GM12878 (cell line): ENCODE data around the gene SEPHS2. TPM values are rescaled to one million over a fixed set of nuclear protein-coding genes. Genes with fewer than 3 reads are reported as not detected.
A peak's percentile ranks its signal among the peaks of the same experiment; 100 is the strongest.

Experiments used
- ATAC-seq: fragments of 200-7000 bp; cut with Tn5 transposase; 3 replicates; pipeline ENCODE4 v1.9.1; 2020; ENCODE audit warnings: mild to moderate bottlenecking, moderate library complexity
- BruUV-seq: library from RNA; stranded (reverse); fragments of 400-500 nt; replicated peaks from 2 replicates; lab custom pipeline; 2021; lab: Mats Ljungman, UMichigan
- CTCF ChIA-PET: fragments of 300-600 bp; sonication (Branson Sonifier 250); formaldehyde crosslinking; extraction: SDS; loops from one replicate; lab custom pipeline; 2021; ENCODE audit warnings: inconsistent platforms; lab: Yijun Ruan, JAX
- POLR2A ChIA-PET: fragments of 350-600 bp; formaldehyde crosslinking; extraction: SDS; loops from one replicate; lab custom pipeline; 2021; ENCODE audit warnings: inconsistent platforms; lab: Charles Lee
- RAD21 ChIA-PET: fragments of 300-600 bp; sonication (Branson Sonifier 250); formaldehyde crosslinking; loops from one replicate; lab custom pipeline; 2023; ENCODE audit warnings: antibody characterized with exemption; ENCODE audit not compliant: unreplicated experiment; lab: Charles Lee
- SMC1A ChIA-PET: fragments of 300-600 bp; sonication (Branson Sonifier 250); formaldehyde crosslinking; loops from one replicate; lab custom pipeline; 2023; ENCODE audit not compliant: unreplicated experiment, uncharacterized antibody; lab: Charles Lee
- DNase-seq: peaks from one replicate; pipeline ENCODE4 v3.0.0-alpha.2; 2011; ENCODE audit warnings: low read depth, low spot score
- FAIRE-seq: peaks from 3 replicates; lab custom pipeline; 2011; peaks lifted over from hg19 to GRCh38; lab: Jason Lieb, UNC
- H2AFZ ChIP-seq: 2 replicates; pipeline ENCODE4 v1.6.0; 2011; ENCODE audit warnings: low read depth, low read length, control low read depth; ENCODE audit not compliant: control insufficient read depth
- H3K27ac ChIP-seq: 2 replicates; pipeline ENCODE4 v1.5.1; 2011; ENCODE audit warnings: control low read depth; ENCODE audit not compliant: control insufficient read depth, insufficient read depth
- H3K27me3 ChIP-seq, 2 experiments: replicated peaks in 1 of 2; 2 replicates each; pipeline versions ENCODE4 v1.6.0 to v1.6.1; 2011; ENCODE audit warnings: low read length in 1 of 2; ENCODE audit not compliant: control insufficient read depth in 2 of 2, insufficient read depth in 2 of 2
- H3K36me3 ChIP-seq, 2 experiments: 2 replicates each; pipeline ENCODE4 v1.5.1; 2011; ENCODE audit warnings: low read length in 1 of 2; ENCODE audit not compliant: control insufficient read depth in 2 of 2, insufficient read depth in 2 of 2
- H3K4me1 ChIP-seq: 2 replicates; pipeline ENCODE4 v1.6.1; 2011; ENCODE audit warnings: mild to moderate bottlenecking, low read length, moderate library complexity, mixed read lengths; ENCODE audit not compliant: control insufficient read depth, insufficient read depth
- H3K4me2 ChIP-seq: 2 replicates; pipeline ENCODE4 v1.6.0; 2011; ENCODE audit warnings: control low read depth; ENCODE audit not compliant: control insufficient read depth, insufficient read depth
- H3K4me3 ChIP-seq: fragments of 200-600 bp; sonication (generic); 2 replicates; pipeline ENCODE4 v1.5.1; 2016
- H3K79me2 ChIP-seq: 2 replicates; pipeline ENCODE4 v1.6.0; 2011; ENCODE audit warnings: low read length; ENCODE audit not compliant: control insufficient read depth, insufficient read depth
- H3K9ac ChIP-seq: 2 replicates; pipeline ENCODE4 v1.8.0; 2011; ENCODE audit warnings: low read length, control low read depth, mixed read lengths; ENCODE audit not compliant: control insufficient read depth, insufficient read depth
- H3K9me3 ChIP-seq: replicated peaks from 3 replicates; pipeline ENCODE4 v1.5.1; 2011; ENCODE audit warnings: mild to moderate bottlenecking, low read length; ENCODE audit not compliant: control insufficient read depth, insufficient read depth
- H4K20me1 ChIP-seq: 2 replicates; pipeline ENCODE4 v1.6.0; 2011; ENCODE audit not compliant: control insufficient read depth, insufficient read depth
- CHD1 ChIP-seq: IDR thresholded peaks from 2 replicates; pipeline ENCODE4 v1.6.1; 2012; ENCODE audit warnings: low read depth, low read length, improper control_type of control experiment
- E2F8 ChIP-seq: fragments of 450-650 bp; IDR thresholded peaks from 2 replicates; pipeline ENCODE4 v1.6.1; 2018; ENCODE audit warnings: mild to moderate bottlenecking, low read depth, moderate library complexity; ENCODE audit not compliant: partially characterized antibody
- ESRRA ChIP-seq: IDR thresholded peaks from 2 replicates; pipeline ENCODE4 v1.6.1; 2012; ENCODE audit warnings: mild to moderate bottlenecking, low read length, improper control_type of control experiment
- ETV6 ChIP-seq, 2 experiments: fragments of 450-650 bp in 1 of 2; IDR thresholded peaks in 1 of 2; conservative IDR thresholded peaks in 1 of 2; 2 replicates each; pipeline ENCODE4 v1.6.1; 2014; ENCODE audit warnings: antibody characterized with exemption in 1 of 2, borderline replicate concordance in 1 of 2, low read depth in 1 of 2, mild to moderate bottlenecking in 1 of 2, moderate library complexity in 1 of 2
- NFYA ChIP-seq: IDR thresholded peaks from 2 replicates; pipeline ENCODE4 v1.6.1; 2011; ENCODE audit warnings: low read depth, mild to moderate bottlenecking, low read length, improper control_type of control experiment, borderline replicate concordance
- RAD51 ChIP-seq: fragments of 450-650 bp; IDR thresholded peaks from 2 replicates; pipeline ENCODE4 v1.6.1; 2016; ENCODE audit warnings: moderate library complexity, mild to moderate bottlenecking, inconsistent platforms
- RELA ChIP-seq: fragments of 450-650 bp; IDR thresholded peaks from 2 replicates; pipeline ENCODE4 v1.8.0; 2014; ENCODE audit warnings: borderline replicate concordance; ENCODE audit not compliant: partially characterized antibody
- RFX5 ChIP-seq: IDR thresholded peaks from 2 replicates; pipeline ENCODE4 v1.6.1; 2011; ENCODE audit warnings: low read depth, low read length, improper control_type of control experiment
- SMAD1 ChIP-seq: fragments of 450-650 bp; IDR thresholded peaks from 2 replicates; pipeline ENCODE4 v1.6.1; 2018; ENCODE audit warnings: mild to moderate bottlenecking, low read depth; ENCODE audit not compliant: partially characterized antibody
- SUZ12 ChIP-seq: fragments of 200-600 bp; sonication (generic); IDR thresholded peaks from one replicate; pipeline ENCODE4 v1.6.1; 2018; ENCODE audit warnings: antibody characterized with exemption, mild to moderate bottlenecking; ENCODE audit not compliant: unreplicated experiment
- ZBED1 ChIP-seq: IDR thresholded peaks from 2 replicates; pipeline ENCODE4 v1.6.1; 2016; ENCODE audit warnings: borderline replicate concordance
- WGBS: methylation state at CpG from one replicate; pipeline ENCODE4 v1.1.6; 2016; ENCODE audit warnings: low lambda C conversion rate; ENCODE audit not compliant: insufficient replicate concordance, insufficient coverage; ENCODE audit errors: missing lambda C conversion rate; 5-methylcytosine and 5-hydroxymethylcytosine counted together
- in situ Hi-C: fragments of 300-500 bp; cut with MboI; formaldehyde crosslinking; loops from 9 replicates; pipeline ENCODE4 v1.14.3; 2018; ENCODE audit warnings: mixed read lengths
- intact Hi-C: fragments of 100-400 bp; cut with micrococcal nuclease; formaldehyde crosslinking; loops from one replicate; pipeline ENCODE4 v1.14.2; 2022; ENCODE audit not compliant: unreplicated experiment
- polyA plus RNA-seq, 11 experiments: library from polyadenylated mRNA; depleted of rRNA in 4 of 11; unstranded in 6 of 11; stranded (reverse) in 5 of 11; fragments of >200 nt; fragmentation: Nextera tagmentation in 4 of 11; fragmentation: Illumina TruSeq in 1 of 11; extraction: Ambion mirVana in 4 of 11; extraction: Trizol in 1 of 11; gene quantifications; 1 replicate in 1 of 11; 2 replicates in 10 of 11; pipeline versions ENCODE4 v1.2.1 to v1.2.3, GENCODE V29; 2011 to 2016; ENCODE audit warnings: inconsistent platforms in 2 of 11, missing spikeins in 2 of 11, low read depth in 1 of 11
- total RNA-seq, 4 experiments: library from RNA; depleted of rRNA in 3 of 4; stranded (reverse); fragments of >200 nt in 3 of 4; fragmentation: Illumina TruSeq in 1 of 4; extraction: Trizol in 1 of 4; gene quantifications; 2 replicates each; pipeline versions ENCODE4 v1.2.1 to v1.2.3, GENCODE V29; 2013 to 2021
- TF ChIP-seq, protein P1 (sequence below): fragments of 450-650 bp; formaldehyde crosslinking; IDR thresholded peaks from 2 replicates; pipeline ENCODE4 v1.4.0; 2022; ENCODE audit warnings: mild to moderate bottlenecking, moderate library complexity
- TF ChIP-seq, protein P2 (sequence below): IDR thresholded peaks from 2 replicates; pipeline ENCODE4 v1.6.1; 2011; ENCODE audit warnings: borderline replicate concordance, low read depth, mild to moderate bottlenecking, moderate library complexity, low read length; ENCODE audit not compliant: insufficient read depth, poor library complexity, severe bottlenecking

Gene SEPHS2
- total and polyA plus RNA-seq, 10 of the 15 experiments (the other 5 are each of a cell fraction or from before 2014, with no cell fraction given), result 21.6 to 99.8 (median 72.9) TPM

DNA sequence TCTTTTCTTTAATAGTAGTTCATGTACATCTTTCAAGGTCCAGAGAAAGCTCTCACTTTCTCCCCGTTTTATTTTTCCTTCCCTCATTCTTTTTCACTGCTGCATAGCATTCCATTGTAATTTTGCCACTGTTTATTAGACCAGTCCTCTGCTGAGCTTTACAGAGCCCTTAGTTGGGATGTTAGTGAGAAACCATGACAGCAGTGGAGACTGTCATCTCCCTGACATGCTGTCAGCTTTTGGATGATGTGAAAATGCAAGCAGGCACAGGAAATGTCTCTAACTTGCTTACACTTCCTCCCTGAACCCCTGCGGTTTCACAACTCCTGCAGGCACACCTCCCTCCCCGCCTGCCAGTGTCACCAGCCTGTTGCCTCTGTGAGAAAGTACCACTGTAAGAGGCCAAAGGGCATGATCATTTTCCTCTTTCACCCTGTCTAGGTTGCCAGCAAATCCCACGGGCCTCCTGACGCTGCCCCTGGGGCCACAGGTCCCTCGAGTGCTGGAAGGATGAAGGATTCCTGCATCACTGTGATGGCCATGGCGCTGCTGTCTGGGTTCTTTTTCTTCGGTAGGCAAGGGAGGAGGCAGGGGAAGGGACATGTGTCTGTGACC, 26.8 kb upstream of the SEPHS2 start, which contains the start of gene ITGAL:
Gene ITGAL, plus strand, starts transcription at position 415 of the 615 bp plus-strand sequence. Its CDS starts 96 bp downstream, at position 511.
- CTCF ChIA-PET, result interaction anchor here (1.1 to 7.5 kb wide), 9 partner anchors 13 to 63 kb away, joined by 3 to 125 read pairs (median 5); partner anchors contain the start of genes DCTPP1 and ZNF747
- H3K4me3 ChIP-seq, result peak within 1 kb of the TSS; percentile 96
- DNase-seq, result peak; percentile 98
- no peaks in the 10 kb centered on the region for H3K27me3 ChIP-seq
- POLR2A ChIA-PET, result interaction anchor here (0.5 to 11.0 kb wide), 11 partner anchors 8 to 412 kb away, joined by 3 to 367 read pairs (median 7); partner anchors contain the start of genes DCTPP1 and ZNF48
- H3K36me3 ChIP-seq, result peaks cover 4% of the 10 kb centered on the region in 2 experiments; a peak in 2 of 4 replicates
- peak; percentile 86 for FAIRE-seq
- in situ Hi-C loops, result loop anchor here (25.0 kb wide), 1 partner anchor 1415 kb away; no protein-coding TSS in a partner anchor
- H3K79me2 ChIP-seq, result peaks cover 27% of the 10 kb centered on the region
- peak within 1 kb of the TSS; percentile 90 for H3K27ac ChIP-seq
- peak within 1 kb of the TSS; percentile 95 for H3K4me2 ChIP-seq
- no peaks in the 10 kb centered on the region; the same call in 2 of the 3 replicates for H3K9me3 ChIP-seq
- no TSS peak for BruUV-seq
- H3K4me1 ChIP-seq, result peaks cover 40% of the 10 kb centered on the region
- peak within 1 kb of the TSS; percentile 93 for H3K9ac ChIP-seq
- intact Hi-C loops, result loop anchor here (1.0 to 2.0 kb wide), 2 partner anchors 28 to 55 kb away; partner anchors contain the start of gene SEPHS2
- WGBS, result 0% methylated on average over 8 of the region's 8 CpGs
- SMC1A ChIA-PET, result interaction anchor here (0.8 to 11.2 kb wide), 10 partner anchors 8 to 92 kb away, joined by 3 to 431 read pairs (median 8); partner anchors contain the start of genes DCTPP1, SEPHS2, ZNF747 and ZNF764
- ATAC-seq, result peak; percentile 67
- RAD21 ChIA-PET, result interaction anchor here (1.1 to 11.0 kb wide), 11 partner anchors 8 to 126 kb away, joined by 3 to 307 read pairs (median 6); partner anchors contain the start of genes DCTPP1 and ZNF747
- no peaks in the 10 kb centered on the region for H4K20me1 ChIP-seq
- no peak within 1 kb of the TSS for H2AFZ ChIP-seq
- TF ChIP-seq, protein P1, sequence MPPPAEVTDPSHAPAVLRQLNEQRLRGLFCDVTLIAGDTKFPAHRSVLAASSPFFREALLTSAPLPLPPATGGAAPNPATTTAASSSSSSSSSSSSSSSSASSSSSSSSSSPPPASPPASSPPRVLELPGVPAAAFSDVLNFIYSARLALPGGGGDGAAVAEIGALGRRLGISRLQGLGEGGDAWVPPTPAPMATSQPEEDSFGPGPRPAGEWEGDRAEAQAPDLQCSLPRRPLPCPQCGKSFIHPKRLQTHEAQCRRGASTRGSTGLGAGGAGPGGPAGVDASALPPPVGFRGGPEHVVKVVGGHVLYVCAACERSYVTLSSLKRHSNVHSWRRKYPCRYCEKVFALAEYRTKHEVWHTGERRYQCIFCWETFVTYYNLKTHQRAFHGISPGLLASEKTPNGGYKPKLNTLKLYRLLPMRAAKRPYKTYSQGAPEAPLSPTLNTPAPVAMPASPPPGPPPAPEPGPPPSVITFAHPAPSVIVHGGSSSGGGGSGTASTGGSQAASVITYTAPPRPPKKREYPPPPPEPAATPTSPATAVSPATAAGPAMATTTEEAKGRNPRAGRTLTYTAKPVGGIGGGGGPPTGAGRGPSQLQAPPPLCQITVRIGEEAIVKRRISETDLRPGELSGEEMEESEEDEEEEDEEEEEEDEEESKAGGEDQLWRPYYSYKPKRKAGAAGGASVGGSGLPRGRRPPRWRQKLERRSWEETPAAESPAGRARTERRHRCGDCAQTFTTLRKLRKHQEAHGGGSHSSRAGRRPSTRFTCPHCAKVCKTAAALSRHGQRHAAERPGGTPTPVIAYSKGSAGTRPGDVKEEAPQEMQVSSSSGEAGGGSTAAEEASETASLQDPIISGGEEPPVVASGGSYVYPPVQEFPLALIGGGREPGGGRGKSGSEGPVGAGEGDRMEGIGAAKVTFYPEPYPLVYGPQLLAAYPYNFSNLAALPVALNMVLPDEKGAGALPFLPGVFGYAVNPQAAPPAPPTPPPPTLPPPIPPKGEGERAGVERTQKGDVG (CRISPR knock-in tag), result 0 out of 2 replicates have a peak, but pooled peaks have one; percentile 23
- peak in 1 of 2 experiments; percentile 94; a peak in 2 of 4 replicates for TF ChIP-seq ETV6 (conservative IDR thresholded peaks at IDR 0.05 in 1 of 2, IDR thresholded peaks at IDR 0.05 in 1 of 2; ENCODE audit: borderline replicate concordance in 1 of 2, low read depth in 1 of 2)
- TF ChIP-seq ZBED1, result peak; percentile 88
- TF ChIP-seq, protein P2, sequence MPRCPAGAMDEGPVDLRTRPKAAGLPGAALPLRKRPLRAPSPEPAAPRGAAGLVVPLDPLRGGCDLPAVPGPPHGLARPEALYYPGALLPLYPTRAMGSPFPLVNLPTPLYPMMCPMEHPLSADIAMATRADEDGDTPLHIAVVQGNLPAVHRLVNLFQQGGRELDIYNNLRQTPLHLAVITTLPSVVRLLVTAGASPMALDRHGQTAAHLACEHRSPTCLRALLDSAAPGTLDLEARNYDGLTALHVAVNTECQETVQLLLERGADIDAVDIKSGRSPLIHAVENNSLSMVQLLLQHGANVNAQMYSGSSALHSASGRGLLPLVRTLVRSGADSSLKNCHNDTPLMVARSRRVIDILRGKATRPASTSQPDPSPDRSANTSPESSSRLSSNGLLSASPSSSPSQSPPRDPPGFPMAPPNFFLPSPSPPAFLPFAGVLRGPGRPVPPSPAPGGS, result peak; percentile 54
- TF ChIP-seq CHD1, result peak; percentile 90; the same call in 1 of the 2 replicates
- TF ChIP-seq SMAD1, result peak; percentile 83
- no peak for TF ChIP-seq RFX5
- no peak for TF ChIP-seq SUZ12
- peak; percentile 36 for TF ChIP-seq RAD51
- no peak for TF ChIP-seq NFYA
- TF ChIP-seq ESRRA, result no peak
- no peak for TF ChIP-seq E2F8
- TF ChIP-seq RELA, result no peak
